SK-N-SH (cell line): Measurements from ENCODE around the gene NSL1. TPM values are rescaled to one million over a fixed set of nuclear protein-coding genes. Genes with fewer than 3 reads are reported as not detected.

Source experiments
- CTCF ChIA-PET: fragments of 300-600, 350-600 bp; formaldehyde crosslinking; extraction: SDS; loops from one replicate; lab custom pipeline; 2021; lab: Yijun Ruan, JAX
- POLR2A ChIA-PET: fragments of 350-600 bp; sonication (Branson Sonifier 250); formaldehyde crosslinking; extraction: SDS; loops from one replicate; lab custom pipeline; 2020; ENCODE audit warnings: antibody characterized with exemption, inconsistent platforms; lab: Yijun Ruan, JAX
- DNase-seq: peaks from one replicate; pipeline ENCODE4 v3.0.0; 2012
- H2AFZ ChIP-seq: fragments of 200-600 bp; sonication (generic); 2 replicates; pipeline ENCODE4 v1.8.1; 2016; ENCODE audit warnings: antibody characterized with exemption, mild to moderate bottlenecking, low read depth
- H3F3A ChIP-seq: fragments of 200-600 bp; sonication (generic); replicated peaks from 2 replicates; pipeline ENCODE3; 2016; ENCODE audit warnings: antibody characterized with exemption, mild to moderate bottlenecking; ENCODE audit not compliant: insufficient read depth
- H3K27ac ChIP-seq, 2 experiments: fragments of 200-500 bp in 1 of 2; fragments of 200-600 bp in 1 of 2; sonication (Bioruptor generic) in 1 of 2; sonication (generic), shearing (Covaris generic) in 1 of 2; 2 replicates each; pipeline versions ENCODE4 v1.5.1 to v1.6.1; 2014 to 2016; ENCODE audit warnings: low read depth in 2 of 2, inconsistent platforms in 1 of 2, low read length in 1 of 2, mild to moderate bottlenecking in 1 of 2, mixed read lengths in 1 of 2
- H3K27me3 ChIP-seq: fragments of 200-600 bp; sonication (generic), shearing (Covaris generic); 2 replicates; pipeline ENCODE4 v1.6.1; 2016; ENCODE audit warnings: mixed run types; ENCODE audit not compliant: insufficient read depth
- H3K36me3 ChIP-seq, 2 experiments: fragments of 200-500 bp in 1 of 2; fragments of 200-600 bp in 1 of 2; sonication (Bioruptor generic) in 1 of 2; sonication (generic) in 1 of 2; replicated peaks in 1 of 2; 2 replicates each; pipeline versions ENCODE3 to v1.5.1; 2014 to 2016; ENCODE audit warnings: low read length in 1 of 2, mild to moderate bottlenecking in 1 of 2; ENCODE audit not compliant: insufficient read depth in 2 of 2, control insufficient read depth in 1 of 2
- H3K4me1 ChIP-seq, 2 experiments: fragments of 200-500 bp in 1 of 2; fragments of 200-600 bp in 1 of 2; sonication (Bioruptor generic) in 1 of 2; sonication (generic), shearing (Covaris generic) in 1 of 2; 2 replicates each; pipeline versions ENCODE4 v1.5.1 to v1.6.1; 2014 to 2016; ENCODE audit warnings: low read depth in 1 of 2, low read length in 1 of 2, mixed run types in 1 of 2; ENCODE audit not compliant: insufficient read depth in 2 of 2, control insufficient read depth in 1 of 2
- H3K4me2 ChIP-seq: fragments of 200-600 bp; sonication (generic), shearing (Covaris generic); 2 replicates; pipeline ENCODE4 v1.6.1; 2017; ENCODE audit warnings: mixed run types
- H3K4me3 ChIP-seq, 2 experiments: fragments of 200-500 bp in 1 of 2; fragments of 200-600 bp in 1 of 2; sonication (Bioruptor generic) in 1 of 2; sonication (generic), shearing (Covaris generic) in 1 of 2; 2 replicates each; pipeline versions ENCODE4 v1.5.1 to v1.8.1; 2014 to 2016; ENCODE audit warnings: low read depth in 2 of 2, inconsistent platforms in 1 of 2, low read length in 1 of 2, mild to moderate bottlenecking in 1 of 2, mixed read lengths in 1 of 2, moderate library complexity in 1 of 2
- H3K79me2 ChIP-seq: fragments of 200-600 bp; sonication (generic); 2 replicates; pipeline ENCODE4 v1.8.1; 2017; ENCODE audit warnings: mild to moderate bottlenecking; ENCODE audit not compliant: insufficient read depth
- H3K9ac ChIP-seq: fragments of 200-600 bp; sonication (generic); 2 replicates; pipeline ENCODE4 v1.6.1; 2017; ENCODE audit warnings: mixed run types
- H3K9me2 ChIP-seq: fragments of 200-600 bp; sonication (generic); 2 replicates; pipeline ENCODE4 v1.6.1; 2017; ENCODE audit warnings: mixed run types
- H3K9me3 ChIP-seq: fragments of 200-600 bp; sonication (generic); 2 replicates; pipeline ENCODE4 v1.6.1; 2017; ENCODE audit warnings: mixed run types, mild to moderate bottlenecking, moderate library complexity
- H4K20me1 ChIP-seq: fragments of 200-600 bp; sonication (generic); 2 replicates; pipeline ENCODE4 v1.6.1; 2017; ENCODE audit warnings: mild to moderate bottlenecking, mixed run types; ENCODE audit not compliant: insufficient read depth
- CHD2 ChIP-seq: fragments of 150-350 bp; IDR thresholded peaks from 2 replicates; pipeline ENCODE4 v1.6.1; 2018; ENCODE audit warnings: low read length; ENCODE audit not compliant: partially characterized antibody
- CTCF ChIP-seq: fragments of 200-600 bp; sonication (generic); IDR thresholded peaks from 2 replicates; pipeline ENCODE4 v1.6.1; 2017; ENCODE audit warnings: antibody characterized with exemption, mild to moderate bottlenecking, moderate library complexity
- ELF1 ChIP-seq: IDR thresholded peaks from 2 replicates; pipeline ENCODE4 v1.4.0; 2012
- EP300 ChIP-seq, 2 experiments: IDR thresholded peaks; 2 replicates each; pipeline versions ENCODE4 v1.4.0 to v1.6.1; 2012; ENCODE audit warnings: borderline replicate concordance in 1 of 2, low read depth in 1 of 2, low read length in 1 of 2
- EZH2phosphoT487 ChIP-seq: fragments of 200-600 bp; sonication (generic); IDR thresholded peaks from 2 replicates; pipeline ENCODE4 v1.6.1; 2017; ENCODE audit warnings: low read depth, mixed run types, mild to moderate bottlenecking, antibody characterized with exemption, moderate library complexity, borderline replicate concordance
- FOSL2 ChIP-seq: IDR thresholded peaks from 2 replicates; pipeline ENCODE4 v1.4.0; 2012; ENCODE audit warnings: low read depth, mild to moderate bottlenecking, moderate library complexity, borderline replicate concordance
- FOXJ3 ChIP-seq: sonication (generic); formaldehyde crosslinking; IDR thresholded peaks from 2 replicates; pipeline ENCODE4 v1.5.1; 2020; ENCODE audit warnings: mild to moderate bottlenecking, missing genetic modification reagents
- IRF3 ChIP-seq: fragments of 150-350 bp; IDR thresholded peaks from 2 replicates; pipeline ENCODE4 v1.6.1; 2016; ENCODE audit warnings: mild to moderate bottlenecking, low read depth, low read length
- JUND ChIP-seq: IDR thresholded peaks from 2 replicates; pipeline ENCODE4 v1.4.0; 2012
- MEF2A ChIP-seq: IDR thresholded peaks from 2 replicates; pipeline ENCODE4 v1.4.0; 2012; ENCODE audit warnings: low read depth, borderline replicate concordance
- NRF1 ChIP-seq: IDR thresholded peaks from 2 replicates; pipeline ENCODE4 v1.6.1; 2012; ENCODE audit warnings: low read depth, mild to moderate bottlenecking, low read length
- RAD21 ChIP-seq: IDR thresholded peaks from 2 replicates; pipeline ENCODE4 v1.6.1; 2012; ENCODE audit warnings: mild to moderate bottlenecking, low read length
- RFX5 ChIP-seq: IDR thresholded peaks from 2 replicates; pipeline ENCODE4 v1.6.1; 2012; ENCODE audit warnings: mild to moderate bottlenecking, improper control_type of control experiment, low read length
- SMC3 ChIP-seq: IDR thresholded peaks from 2 replicates; pipeline ENCODE4 v1.6.1; 2012; ENCODE audit warnings: low read depth, low read length, improper control_type of control experiment
- TEAD4 ChIP-seq: IDR thresholded peaks from 2 replicates; pipeline ENCODE4 v1.4.0; 2012; ENCODE audit warnings: mild to moderate bottlenecking, borderline replicate concordance; ENCODE audit not compliant: insufficient read depth
- USF2 ChIP-seq: fragments of 150-350 bp; IDR thresholded peaks from 2 replicates; pipeline ENCODE4 v1.6.1; 2017; ENCODE audit warnings: antibody characterized with exemption, low read length, low read depth, borderline replicate concordance
- YY1 ChIP-seq: IDR thresholded peaks from 2 replicates; pipeline ENCODE4 v1.4.0; 2012; ENCODE audit warnings: low read depth, mild to moderate bottlenecking
- WGBS: methylation state at CpG from one replicate; pipeline ENCODE4 v1.1.6; 2017; ENCODE audit warnings: low lambda C conversion rate; 5-methylcytosine and 5-hydroxymethylcytosine counted together
- polyA plus RNA-seq, 3 experiments: library from polyadenylated mRNA; depleted of rRNA; stranded (reverse); fragments of >200 nt; gene quantifications; 2 replicates each; pipeline ENCODE4 v1.2.3, GENCODE V29; 2012
- TF ChIP-seq, protein P1 (sequence below): IDR thresholded peaks from 2 replicates; pipeline ENCODE4; 2012

Gene NSL1
- polyA plus RNA-seq, 1 of the 3 experiments (the other 2 are of a cell fraction), result 22.5 TPM

DNA sequence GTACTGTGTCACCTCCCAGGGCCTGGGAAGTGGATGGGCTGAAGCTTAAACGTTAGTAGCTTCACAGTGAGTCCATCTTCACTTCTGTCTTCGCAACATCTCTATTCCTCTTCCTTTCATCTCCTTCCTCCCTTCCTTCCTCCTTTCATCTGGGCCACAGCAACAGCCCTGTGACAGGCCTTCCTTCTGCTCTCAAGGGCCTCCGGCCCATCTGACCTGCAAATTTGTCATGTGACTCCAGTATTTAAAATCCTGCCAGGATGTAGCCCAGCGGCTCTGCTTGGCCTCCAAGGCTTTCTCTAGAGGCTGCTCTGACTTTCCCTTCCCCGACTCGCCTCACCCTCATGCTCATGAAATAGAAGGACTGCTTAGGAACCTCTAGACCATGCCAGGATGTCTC is 81.0 kb downstream of the NSL1 start (continued):
- TF ChIP-seq JUND (no peak), CHD2 (no peak), ELF1 (no peak), RFX5 (no peak), EP300 (IDR thresholded peaks at IDR 0.05; ENCODE audit: borderline replicate concordance in 1 of 2, low read depth in 1 of 2, low read length in 1 of 2) (no peak), EZH2phosphoT487 (no peak)

- H3K9me2 ChIP-seq, result no peaks in the 10 kb centered on the region
- 82% methylated on average over 9 of the region's 9 CpGs for WGBS
- H3K9me3 ChIP-seq, result no peaks in the 10 kb centered on the region
- peaks cover 9% of the 10 kb centered on the region for H3K27me3 ChIP-seq
- no peak overlapping the region for H3K4me2 ChIP-seq
- CTCF ChIA-PET, result interaction anchor here (0.7 to 1.8 kb wide), 4 partner anchors 13 to 227 kb away, joined by 3 to 5 read pairs (median 3); no protein-coding TSS in a partner anchor
- no peak overlapping the region for H3K4me3 ChIP-seq
- no peak overlapping the region for H3K27ac ChIP-seq
- no peak overlapping the region for H3K9ac ChIP-seq
- no peak for DNase-seq
- no peaks in the 10 kb centered on the region for H4K20me1 ChIP-seq
- peaks cover 9% of the 10 kb centered on the region for H3F3A ChIP-seq
- H2AFZ ChIP-seq, result no peak overlapping the region
- POLR2A ChIA-PET, result no interaction called here
- H3K79me2 ChIP-seq, result no peaks in the 10 kb centered on the region
- H3K36me3 ChIP-seq, result no peaks in the 10 kb centered on the region
- TF ChIP-seq RAD21, result no peak
- no peak for TF ChIP-seq EP300 (IDR thresholded peaks at IDR 0.05; ENCODE audit: borderline replicate concordance in 1 of 2, low read depth in 1 of 2, low read length in 1 of 2)
- no peak for TF ChIP-seq TEAD4
- TF ChIP-seq MEF2A, result no peak
- H3K4me1 ChIP-seq, result peaks cover 0 to 19% of the 10 kb centered on the region in 2 experiments; a peak in 2 of 4 replicates
Measured at GRCh38 chr1:212703991-212704564, 87.5 kb downstream of the NSL1 start.

DNA sequence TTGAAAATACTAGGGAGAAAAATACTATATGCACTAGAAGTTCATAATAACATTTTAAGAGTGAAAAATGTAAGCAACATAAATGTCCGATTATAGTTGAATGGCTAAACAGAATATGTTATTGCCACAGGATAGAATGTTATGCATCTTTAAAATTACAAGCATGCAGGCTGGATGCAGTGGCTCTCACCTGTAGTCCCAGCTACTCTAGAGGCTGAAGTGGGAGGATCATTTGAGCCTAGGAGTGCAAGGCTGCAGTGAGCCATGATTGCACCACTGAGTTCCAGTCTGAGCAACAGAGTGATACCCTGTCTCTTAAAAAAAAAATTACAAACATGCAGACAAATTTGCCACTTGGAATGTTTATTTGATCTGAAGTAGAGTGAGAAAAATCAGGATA is 88.9 kb downstream of the NSL1 start:
- Histone ChIP-seq H3K4me2 (no peak overlapping the region), H3K36me3 (no peaks in the 10 kb centered on the region), H3F3A (peaks cover 9% of the 10 kb centered on the region), H4K20me1 (no peaks in the 10 kb centered on the region), H3K79me2 (no peaks in the 10 kb centered on the region), H2AFZ (no peak overlapping the region), H3K27me3 (peaks cover 21% of the 10 kb centered on the region), H3K9me2 (no peaks in the 10 kb centered on the region), H3K9me3 (no peaks in the 10 kb centered on the region), H3K27ac (no peak overlapping the region), H3K4me1 (peaks cover 0 to 25% of the 10 kb centered on the region in 2 experiments; a peak in 2 of 4 replicates), H3K4me3 (no peak overlapping the region), H3K9ac (no peak overlapping the region)
- 50% methylated on average over 1 of the region's 1 CpG for whole genome bisulfite sequencing
- no peak for TF ChIP-seq NRF1
- TF ChIP-seq USF2, result no peak
- no peak for TF ChIP-seq ELF1
- TF ChIP-seq, protein P1, sequence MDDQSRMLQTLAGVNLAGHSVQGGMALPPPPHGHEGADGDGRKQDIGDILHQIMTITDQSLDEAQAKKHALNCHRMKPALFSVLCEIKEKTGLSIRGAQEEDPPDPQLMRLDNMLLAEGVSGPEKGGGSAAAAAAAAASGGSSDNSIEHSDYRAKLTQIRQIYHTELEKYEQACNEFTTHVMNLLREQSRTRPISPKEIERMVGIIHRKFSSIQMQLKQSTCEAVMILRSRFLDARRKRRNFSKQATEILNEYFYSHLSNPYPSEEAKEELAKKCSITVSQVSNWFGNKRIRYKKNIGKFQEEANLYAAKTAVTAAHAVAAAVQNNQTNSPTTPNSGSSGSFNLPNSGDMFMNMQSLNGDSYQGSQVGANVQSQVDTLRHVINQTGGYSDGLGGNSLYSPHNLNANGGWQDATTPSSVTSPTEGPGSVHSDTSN, result no peak
- no peak for TF ChIP-seq JUND
- no peak for TF ChIP-seq CTCF
- TF ChIP-seq FOSL2, result no peak
- no peak for TF ChIP-seq EP300 (IDR thresholded peaks at IDR 0.05; ENCODE audit: borderline replicate concordance in 1 of 2, low read depth in 1 of 2, low read length in 1 of 2)
- no peak for TF ChIP-seq FOXJ3 (CRISPR knock-in tag)
- no peak for TF ChIP-seq YY1
- TF ChIP-seq SMC3, result no peak
- TF ChIP-seq IRF3, result no peak
- POLR2A ChIA-PET, result no interaction called here
- CTCF ChIA-PET, result interaction anchor here (0.8 to 1.5 kb wide), 2 partner anchors 49 to 94 kb away, joined by 3 read pairs; partner anchors contain the start of gene ATF3
- DNase-seq, result no peak
